HG03571 (cell line): ENCODE data around the gene ALG14.
"Not testable (repeated sequence)": the region's sequence is repeated elsewhere in the genome, so short reads cannot be mapped to it uniquely, and the experiment has no call there.

ENCODE experiments used
- ATAC-seq: cut with Tn5 transposase; IDR thresholded peaks from one replicate; pipeline ENCODE4 v1.9.1; 2021; ENCODE audit not compliant: unreplicated experiment

ALG14 gene

DNA sequence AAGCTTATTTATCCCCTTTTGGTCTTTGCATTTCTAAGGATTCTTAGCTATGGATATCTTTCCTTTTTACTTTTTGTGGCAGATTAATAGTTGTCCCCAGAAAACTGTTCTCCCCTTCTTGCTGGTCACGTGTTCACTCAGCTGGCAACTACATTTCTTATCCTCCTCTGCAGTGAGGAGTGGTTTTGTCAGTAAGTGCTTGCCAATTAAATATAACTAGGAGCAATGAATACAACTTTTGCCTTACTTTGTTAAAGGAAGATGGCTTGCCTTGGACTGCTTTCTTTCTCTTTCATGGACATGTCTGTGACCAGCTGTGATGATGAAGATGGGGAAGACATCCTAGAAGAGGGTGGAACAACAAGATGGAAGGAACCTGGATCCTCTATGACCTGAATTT lies 15.6 kb upstream of the ALG14 start:
- ATAC-seq: no peak

DNA sequence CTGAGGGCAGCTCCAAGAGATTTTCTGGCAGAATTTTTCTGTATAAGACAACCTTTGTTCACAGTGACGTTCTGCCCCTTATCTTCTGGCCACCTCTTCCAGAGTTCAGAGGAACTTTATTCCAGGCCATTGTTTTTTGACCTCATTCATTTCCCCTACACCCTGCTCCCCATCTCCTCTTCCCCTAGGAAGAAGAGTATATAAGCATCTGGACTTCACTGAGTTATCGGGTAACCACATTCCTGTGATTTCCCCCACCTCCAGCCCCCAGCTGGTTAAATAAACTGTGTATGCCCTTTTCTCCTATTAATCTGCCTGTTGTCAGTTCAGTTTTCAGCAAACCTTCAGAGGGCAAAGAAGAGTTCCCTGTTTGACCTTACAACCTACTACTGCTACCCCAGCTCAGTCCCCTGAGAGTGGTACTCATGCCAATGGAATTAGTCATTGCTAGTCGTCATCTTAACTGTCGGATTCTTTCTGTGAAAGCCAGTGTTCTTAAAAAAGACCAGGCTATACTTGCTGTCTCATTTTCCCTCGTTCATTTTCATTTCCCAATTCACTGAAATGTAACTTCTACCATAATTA lies 14.3 kb upstream of the ALG14 start:
- no peak for ATAC-seq

DNA sequence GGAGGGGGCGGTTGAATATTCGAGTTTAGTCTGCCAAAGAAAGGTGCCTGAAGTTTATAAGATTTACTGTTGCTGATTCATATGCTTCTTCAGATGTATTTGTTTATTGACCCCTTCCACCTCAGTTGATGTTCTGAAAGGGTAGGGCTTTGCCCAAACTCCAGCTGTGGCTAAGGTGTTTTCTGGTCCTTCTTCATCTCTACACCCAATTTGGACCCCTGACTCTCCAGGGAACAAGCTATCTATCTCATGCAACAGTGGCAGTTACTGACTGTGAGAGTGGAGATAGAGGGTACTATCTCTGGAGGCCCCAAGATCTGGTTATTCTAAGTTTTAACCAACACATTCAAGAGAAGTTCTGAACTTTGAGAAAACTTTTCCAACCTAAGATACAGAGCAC lies 12.6 kb upstream of the ALG14 start:
- no peak for ATAC-seq

DNA sequence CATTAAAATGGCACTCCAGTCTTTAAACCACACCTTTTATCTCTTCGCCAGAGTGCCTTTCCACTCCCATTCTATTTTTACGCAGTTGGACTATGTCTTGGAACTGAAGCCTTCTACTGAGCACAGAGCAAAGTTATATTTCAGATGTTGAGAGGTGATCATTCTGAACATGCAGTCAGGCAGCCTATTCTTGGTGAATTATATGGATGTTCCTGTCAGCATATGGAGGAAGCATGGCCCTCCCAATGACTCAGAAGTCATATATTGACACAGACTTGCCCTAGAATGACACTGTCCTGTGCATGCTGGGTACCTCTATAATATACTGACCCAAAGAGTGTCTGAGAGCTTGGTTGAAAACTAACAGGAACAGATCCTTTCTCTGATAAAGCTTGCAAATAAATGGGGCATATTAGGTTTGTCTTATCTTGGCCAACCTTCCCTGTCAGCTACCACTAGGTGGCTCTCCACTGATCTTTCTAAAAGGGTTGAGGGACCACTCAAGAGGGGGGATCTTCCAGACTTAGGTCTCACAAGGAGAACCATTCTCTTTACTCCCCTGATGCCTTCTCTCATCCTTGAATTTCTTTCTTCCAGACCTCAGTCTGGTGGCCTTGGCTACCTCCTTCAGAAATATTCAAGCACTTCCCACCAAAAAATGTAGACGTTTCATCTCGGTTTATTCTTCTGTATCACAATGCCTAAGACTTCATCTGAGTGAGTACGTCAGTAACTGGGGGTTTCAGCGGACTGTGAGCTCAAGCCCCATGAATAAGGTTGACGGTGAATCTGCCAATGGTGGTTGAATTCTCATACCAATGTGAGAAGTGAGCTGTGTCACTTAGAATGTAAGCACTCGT lies 11.8 kb upstream of the ALG14 start:
- ATAC-seq: peak; percentile 77

DNA sequence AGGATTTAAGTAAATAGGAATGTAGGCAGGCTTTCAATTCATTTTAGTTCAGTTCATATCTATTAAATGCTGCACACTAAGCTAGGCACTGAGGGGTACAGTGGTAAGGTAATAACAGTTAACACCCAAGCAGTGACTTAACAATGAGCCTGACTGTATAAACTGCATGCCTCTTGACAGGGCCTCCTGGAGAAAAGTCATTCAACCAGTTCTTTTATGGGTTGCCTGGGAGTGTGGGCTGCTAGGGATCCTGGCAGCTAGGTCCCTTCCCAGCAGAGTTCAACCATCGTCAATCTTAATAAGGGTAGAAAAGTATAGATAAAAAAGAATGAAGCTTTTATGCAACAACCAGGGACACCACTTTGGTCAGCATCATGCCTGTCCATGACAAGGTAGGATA lies 8.1 kb upstream of the ALG14 start:
- ATAC-seq: no peak

DNA sequence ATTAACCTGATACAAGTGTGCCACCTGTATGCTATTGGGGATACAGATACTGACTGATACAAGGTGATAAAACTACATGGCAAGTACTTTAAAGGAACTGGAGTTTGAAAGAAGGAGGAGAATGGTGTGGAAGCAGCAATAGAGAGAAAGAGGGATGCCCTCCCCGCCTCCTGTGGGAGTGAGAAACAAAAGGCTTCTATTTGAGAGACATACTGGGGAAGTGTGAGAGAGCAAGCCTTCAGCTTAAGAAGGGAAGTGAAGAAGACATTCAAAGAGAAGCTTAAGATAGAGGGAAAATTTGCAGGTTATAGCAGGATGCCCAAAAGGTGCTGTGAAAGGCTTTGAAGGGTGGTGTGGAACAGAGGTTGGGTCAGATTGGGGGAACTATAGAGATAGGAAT lies 7.7 kb upstream of the ALG14 start:
- no peak for ATAC-seq

DNA sequence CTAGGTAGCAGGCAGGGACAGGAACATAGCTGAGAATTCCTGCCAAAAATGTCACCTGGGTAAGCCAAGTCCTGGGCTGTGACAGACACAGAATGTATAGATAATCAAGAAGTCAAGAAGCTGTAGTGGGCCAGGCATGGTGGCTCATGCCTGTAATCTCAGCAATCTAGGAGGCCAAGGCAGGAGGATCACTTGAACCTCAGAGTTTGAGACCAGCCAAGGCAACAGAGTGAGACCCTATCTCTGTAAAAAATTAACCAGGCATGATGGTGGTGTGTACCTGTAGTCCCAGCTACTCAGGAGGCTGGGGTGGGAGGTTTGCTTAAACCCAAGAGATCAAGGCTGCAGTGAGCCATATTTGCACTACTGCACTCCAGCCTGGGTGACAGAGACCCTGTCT lies 3.3 kb upstream of the ALG14 start:
- no peak for ATAC-seq

DNA sequence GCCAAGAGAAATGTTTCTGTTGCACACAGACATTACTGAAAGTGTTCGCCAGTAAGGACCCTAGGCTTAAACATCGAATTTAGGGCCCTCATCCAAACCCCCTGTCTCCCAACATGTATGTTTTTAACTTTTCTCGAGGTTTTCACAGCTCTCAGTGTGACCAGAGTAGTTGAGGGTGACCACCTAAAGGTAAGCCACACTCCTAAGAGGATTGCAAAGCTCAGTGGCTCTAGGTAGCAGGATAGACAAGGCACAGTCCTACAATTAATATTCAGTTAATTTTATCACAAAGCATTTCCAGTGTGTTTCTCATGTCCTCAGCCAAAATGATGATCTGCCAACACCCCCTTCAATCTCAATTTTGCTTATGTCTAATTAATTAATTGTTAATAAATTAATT lies 695 bp upstream of the ALG14 start:
- ATAC-seq: no peak

DNA sequence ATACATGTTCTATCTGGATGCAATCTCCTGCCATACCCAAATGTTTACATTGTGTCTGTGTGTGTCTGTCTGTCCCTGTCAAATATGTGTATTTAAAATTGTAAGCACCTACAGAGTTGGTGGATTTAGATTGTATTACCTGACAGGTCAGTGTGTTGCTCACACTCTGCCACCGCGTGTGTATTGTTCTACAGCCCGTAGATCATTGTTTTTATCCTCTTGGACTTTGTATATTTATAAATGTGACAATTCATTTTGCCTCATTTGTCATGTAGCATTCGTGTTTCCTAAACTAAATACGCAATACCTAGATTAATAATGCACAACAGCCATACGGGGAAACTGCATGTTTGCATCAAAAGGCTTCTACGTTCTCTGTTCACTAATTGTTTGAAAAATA lies 634 bp downstream of the ALG14 start:
- no peak for ATAC-seq

DNA sequence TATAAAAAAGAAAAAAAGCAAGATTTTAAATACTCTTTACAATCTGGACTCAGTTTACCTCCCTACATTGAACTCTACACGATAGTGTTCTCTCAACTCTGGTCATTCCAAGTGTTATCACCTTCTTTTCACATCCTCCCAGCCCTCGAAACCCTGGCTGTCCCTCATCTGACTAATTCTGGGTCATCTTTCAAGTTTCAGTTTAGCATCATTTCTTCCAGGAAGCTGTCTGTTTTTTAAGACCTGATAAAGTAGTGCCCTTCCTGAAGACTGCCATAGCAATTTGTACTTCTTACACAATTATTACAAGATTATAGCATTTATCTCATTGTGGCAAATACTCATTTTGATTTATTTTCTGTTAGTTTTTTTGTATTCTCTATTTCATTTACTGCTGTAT lies 1.2 kb downstream of the ALG14 start:
- ATAC-seq: no peak

DNA sequence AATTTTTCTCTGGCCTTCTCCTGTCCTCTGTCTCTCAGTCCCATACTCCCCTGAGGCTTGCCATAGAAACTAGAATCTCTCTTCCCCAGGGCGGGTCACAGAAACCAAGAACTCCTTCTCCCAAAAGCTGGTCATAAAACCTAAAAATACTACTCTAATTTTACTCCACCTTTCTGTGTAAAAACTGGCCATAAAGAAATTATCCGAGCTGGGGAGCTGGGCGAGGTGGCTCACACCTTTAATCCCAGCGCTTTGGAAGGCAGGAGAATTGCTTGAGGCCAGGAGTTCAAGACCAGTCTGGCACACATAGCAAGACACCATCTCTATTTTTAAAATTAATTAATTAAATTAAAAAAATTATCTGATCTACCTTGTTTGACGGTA lies 3.0 kb downstream of the ALG14 start:
- ATAC-seq: no peak

DNA sequence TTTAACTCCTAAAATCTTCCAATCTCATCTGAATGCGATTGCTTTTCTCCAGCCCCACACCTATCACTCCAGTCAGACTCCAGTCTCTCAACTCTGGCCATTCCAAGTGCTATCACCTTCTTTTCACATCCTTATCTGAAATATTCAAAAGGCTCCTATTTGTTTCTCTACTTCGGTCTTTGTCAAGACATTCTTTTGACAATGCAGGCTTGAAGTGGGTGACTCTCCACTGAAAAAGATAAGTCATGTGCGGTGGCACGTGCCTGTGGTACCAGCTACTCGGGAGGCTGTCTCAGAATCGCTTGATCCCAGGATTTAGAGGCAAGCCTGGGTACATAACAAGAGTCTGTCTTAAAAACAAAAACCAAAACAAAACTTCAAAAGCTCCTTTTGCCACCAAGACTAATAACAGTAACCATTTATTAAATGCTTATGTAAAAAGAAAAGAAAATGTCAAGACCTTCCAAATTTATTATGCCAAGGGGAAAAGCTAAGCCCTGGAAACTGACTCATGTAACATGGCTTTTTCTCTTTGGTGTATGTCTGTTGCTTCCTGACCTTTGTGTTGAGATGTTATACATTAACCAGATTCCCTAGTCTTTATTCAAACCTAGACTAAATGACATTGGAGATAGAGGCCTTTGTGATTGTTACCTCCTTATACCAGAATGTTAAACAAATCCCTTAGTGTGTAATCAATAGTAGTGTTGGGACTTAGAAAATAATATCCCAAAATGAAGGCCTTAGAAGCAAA lies 3.6 kb downstream of the ALG14 start:
- ATAC-seq: no peak

DNA sequence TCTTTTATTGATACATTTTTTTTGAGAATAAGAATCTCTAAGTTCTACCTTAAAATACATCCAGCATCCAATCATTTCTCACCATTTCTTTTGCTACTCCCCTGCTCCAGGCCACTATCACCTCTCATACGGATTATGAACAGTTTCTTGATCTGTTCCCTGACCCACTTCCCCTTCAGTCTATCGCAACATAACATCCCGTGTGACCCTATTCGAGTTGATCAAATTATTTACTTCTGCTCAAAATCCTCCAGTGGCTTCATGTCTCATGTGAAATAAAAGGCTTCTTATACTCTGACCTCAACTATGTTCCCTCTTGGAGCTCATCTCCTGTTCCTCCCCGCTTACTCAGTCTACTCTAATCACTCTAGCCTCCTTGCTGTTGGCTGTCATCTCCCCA lies 5.2 kb downstream of the ALG14 start:
- no peak for ATAC-seq

DNA sequence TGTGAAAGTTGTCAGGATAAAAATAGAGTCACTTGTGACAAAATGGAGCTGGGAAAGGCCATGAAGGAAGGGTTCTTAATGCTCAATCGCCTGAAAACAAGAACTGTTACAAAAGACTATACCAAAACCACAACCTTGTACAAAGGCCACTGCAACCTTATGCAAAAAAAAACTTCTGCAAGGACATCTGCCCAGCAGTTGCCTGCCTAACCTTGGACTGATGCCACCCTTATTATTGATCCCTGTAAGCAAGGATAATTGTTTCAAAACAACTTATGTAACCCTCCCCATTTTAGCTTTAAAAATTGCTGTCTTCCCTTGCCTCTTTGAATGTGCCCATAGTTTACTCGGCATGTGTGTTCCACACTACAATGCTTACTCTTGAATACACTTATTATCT lies 5.7 kb downstream of the ALG14 start:
- ATAC-seq: no peak

DNA sequence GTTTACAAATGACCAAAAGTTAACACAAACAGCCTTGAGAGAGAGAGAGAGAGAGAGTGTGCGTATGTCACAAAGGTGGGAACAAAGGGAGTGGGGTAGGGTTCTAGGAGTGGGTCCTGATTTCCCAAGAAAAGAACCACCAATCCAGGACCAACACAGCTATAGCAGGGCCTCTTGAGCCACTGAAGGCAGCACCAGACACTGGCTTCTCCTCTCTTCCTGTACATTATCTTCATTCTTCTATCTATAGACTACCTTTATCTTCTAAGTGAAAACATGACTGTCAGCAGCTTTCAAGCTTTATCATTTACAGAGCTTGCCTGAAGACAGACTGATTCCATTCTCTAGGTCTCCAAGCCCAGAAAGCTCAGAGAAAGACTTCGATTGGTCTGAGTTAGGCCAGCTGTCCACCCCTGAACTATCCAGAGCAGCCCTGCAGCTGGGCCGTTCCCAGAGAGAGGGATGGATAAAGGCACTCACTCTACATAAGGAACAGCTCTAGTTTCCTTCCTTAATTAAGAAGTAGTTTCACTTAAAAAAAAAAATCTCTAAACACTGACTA lies 11.2 kb downstream of the ALG14 start:
- no peak for ATAC-seq

DNA sequence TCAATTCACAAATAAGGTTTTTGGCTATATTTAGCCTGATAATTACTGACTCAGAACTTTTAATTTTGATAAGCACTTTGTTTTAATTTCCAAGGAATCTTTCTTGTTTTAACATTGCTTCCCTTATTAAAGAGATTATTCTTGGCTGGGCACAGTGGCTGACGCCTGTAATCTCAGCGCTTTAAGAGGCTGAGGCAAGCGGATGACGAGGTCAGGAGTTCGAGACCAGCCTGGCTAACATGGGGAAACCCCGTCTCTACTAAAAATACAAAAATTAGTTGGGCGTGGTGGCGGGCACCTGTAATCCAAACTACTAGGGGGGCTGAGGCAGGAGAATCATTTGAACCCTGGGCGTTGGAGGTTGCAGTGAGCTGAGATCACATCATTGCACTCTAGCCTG lies 13.8 kb downstream of the ALG14 start:
- ATAC-seq: no peak

DNA sequence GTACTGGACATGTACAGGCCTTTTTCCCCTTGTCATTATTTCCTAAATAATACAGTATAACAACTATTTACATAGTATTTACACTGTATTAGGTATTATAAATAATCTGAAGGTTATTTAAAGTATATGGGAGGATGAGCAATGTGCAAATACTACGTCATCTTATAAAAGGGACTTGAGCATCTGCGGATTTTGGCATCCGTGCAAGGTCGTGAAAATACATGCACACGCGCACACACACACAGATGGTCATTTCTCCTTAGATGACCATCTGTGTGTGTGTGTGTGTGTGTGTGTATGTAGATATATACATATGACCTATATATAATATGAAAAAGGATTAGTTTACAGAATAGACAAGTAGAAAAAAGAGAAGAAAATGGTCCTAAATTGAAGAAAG lies 15.4 kb downstream of the ALG14 start:
- no peak for ATAC-seq

DNA sequence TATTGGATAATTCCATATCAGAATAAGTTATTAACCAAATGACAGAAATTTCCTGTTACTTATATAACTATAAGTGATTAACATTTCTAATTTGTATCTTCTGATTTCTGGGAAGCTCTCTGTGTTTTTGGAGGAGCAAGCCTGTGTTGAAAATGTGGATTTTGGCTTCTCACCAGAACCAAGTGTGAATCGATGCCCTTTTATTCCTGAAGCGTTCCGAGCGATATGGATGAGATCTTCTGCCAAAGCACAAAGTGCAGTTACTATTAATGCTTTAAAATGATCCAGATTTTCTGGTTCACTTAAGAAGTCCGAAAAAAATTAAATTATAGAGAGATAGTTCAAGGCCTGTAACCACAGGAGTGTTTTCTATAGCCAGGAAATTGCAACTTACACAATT lies 22.8 kb downstream of the ALG14 start:
- ATAC-seq: no peak

DNA sequence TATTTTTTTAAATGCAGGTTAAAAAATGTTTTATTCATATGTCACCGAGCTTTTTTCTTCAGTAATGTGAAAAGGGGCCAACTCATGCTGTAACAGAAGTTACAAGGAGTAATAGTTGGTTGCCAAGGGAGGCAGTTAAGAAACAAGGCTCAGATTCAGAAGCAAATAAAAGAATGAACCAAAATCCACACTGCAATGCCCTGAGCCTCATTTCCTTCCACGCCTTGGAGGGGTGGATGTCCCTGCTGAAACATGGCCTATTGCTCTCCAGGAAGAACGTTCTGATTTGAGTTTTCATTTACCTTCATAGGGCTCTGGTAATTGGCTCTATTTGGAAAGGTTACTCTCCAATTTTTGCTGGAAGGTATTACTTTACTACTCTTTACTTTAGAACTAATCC lies 24.4 kb downstream of the ALG14 start:
- ATAC-seq: no peak

DNA sequence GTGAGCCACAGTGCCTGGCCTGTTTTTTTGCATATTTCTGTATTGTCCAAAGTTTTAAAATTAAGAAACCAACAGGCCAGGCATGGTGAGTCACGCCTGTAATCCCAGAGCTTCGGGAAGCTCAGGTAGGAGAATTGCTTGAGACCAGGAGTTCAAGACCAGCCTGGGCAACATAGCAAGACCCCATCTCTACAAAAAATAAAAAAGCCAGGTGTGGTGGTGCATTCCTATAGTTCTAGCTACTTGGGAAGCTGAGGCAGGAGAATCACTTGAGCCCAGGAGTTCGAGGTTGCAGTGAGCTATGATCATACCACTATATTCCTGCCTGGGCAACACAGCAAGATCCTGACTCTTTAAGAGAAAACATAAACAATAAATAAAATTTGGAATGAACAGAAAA lies 25.1 kb downstream of the ALG14 start:
- not testable (repeated sequence) for ATAC-seq

DNA sequence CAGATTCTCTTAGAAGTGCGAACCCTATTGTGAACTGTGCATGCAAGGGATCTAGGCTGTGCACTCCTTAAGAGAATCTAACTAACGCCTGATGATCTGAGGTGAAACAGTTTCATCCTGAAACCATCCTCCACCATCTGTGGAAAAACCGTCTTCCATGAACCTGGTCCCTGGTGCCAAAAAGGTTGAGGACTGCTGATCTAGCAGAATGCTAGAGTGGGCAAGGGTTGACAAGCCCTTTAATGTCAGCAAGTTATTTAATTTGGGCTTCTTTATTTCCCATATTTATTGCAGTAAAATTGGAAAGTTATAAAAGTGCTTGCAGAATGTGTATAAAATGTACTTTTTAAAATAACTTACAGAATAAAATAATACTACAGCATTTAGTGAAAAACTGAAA lies 26.4 kb downstream of the ALG14 start:
- no peak for ATAC-seq
